ENCODE measurements around the gene ACKR3. TPM values are rescaled to one million over a fixed set of nuclear protein-coding genes. Genes with fewer than 3 reads are reported as not detected.

The ACKR3 gene
- total and polyA plus RNA-seq, 10 of the 15 experiments (the other 5 are each of a cell fraction or from before 2014, with no cell fraction given) = 3.0 to 154 (median 6.4) TPM

- in situ Hi-C loops (cut with MboI) (no loop called here), intact Hi-C loops (cut with micrococcal nuclease; ENCODE audit: unreplicated experiment) (no loop called here)
- WGBS (ENCODE audit: insufficient coverage, insufficient replicate concordance, low lambda C conversion rate, missing lambda C conversion rate) = 42% methylated on average over 9 of the region's 9 CpGs
- no peak overlapping the region for H2AFZ ChIP-seq (ENCODE audit: control insufficient read depth, low read depth, low read length)
- ChIA-PET SMC1A (ENCODE audit: uncharacterized antibody, unreplicated experiment) (interaction anchor here (1.4 kb wide), 1 partner anchor 110 kb away, joined by 3 read pairs; no protein-coding TSS in a partner anchor), RAD21 (ENCODE audit: unreplicated experiment) (no interaction called here), POLR2A (no interaction called here), CTCF (no interaction called here)
- FAIRE-seq (no peak), ATAC-seq (no peak), DNase-seq (ENCODE audit: low read depth, low spot score) (no peak)
- H4K20me1 ChIP-seq (ENCODE audit: control insufficient read depth, insufficient read depth) = no peaks in the 10 kb centered on the region
- peaks cover 0 to 3% of the 10 kb centered on the region in 2 experiments; a peak in 2 of 4 replicates for H3K27me3 ChIP-seq (replicated peaks in 1 of 2; ENCODE audit: control insufficient read depth in 2 of 2, insufficient read depth in 2 of 2, low read length in 1 of 2)
- no peaks in the 10 kb centered on the region for H3K79me2 ChIP-seq (ENCODE audit: control insufficient read depth, insufficient read depth, low read length)
- no peaks in the 10 kb centered on the region for H3K36me3 ChIP-seq (ENCODE audit: control insufficient read depth in 2 of 2, insufficient read depth in 2 of 2, low read length in 1 of 2)
- no peaks in the 10 kb centered on the region for H3K4me1 ChIP-seq (ENCODE audit: control insufficient read depth, insufficient read depth, low read length)
- no peak for TF ChIP-seq KLF5 (IDR thresholded peaks at IDR 0.05; ENCODE audit: partially characterized antibody)
- no peak for TF ChIP-seq MXI1 (IDR thresholded peaks at IDR 0.05; ENCODE audit: low read depth, low read length)
- TF ChIP-seq CTCF (IDR thresholded peaks at IDR 0.05 in 2 of 3, conservative IDR thresholded peaks at IDR 0.05 in 1 of 3; ENCODE audit: control insufficient read depth in 2 of 3, extremely low read depth in 1 of 3, insufficient read depth in 1 of 3, low read depth in 3 of 3, low read length in 3 of 3) = no peak
- TF ChIP-seq LARP7 (IDR thresholded peaks at IDR 0.05) = no peak
- no peak for TF ChIP-seq JUND (IDR thresholded peaks at IDR 0.05; ENCODE audit: low read depth, low read length)
- no peak for TF ChIP-seq SUZ12 (IDR thresholded peaks at IDR 0.05; ENCODE audit: unreplicated experiment)
- TF ChIP-seq HDAC2 (IDR thresholded peaks at IDR 0.05) = no peak
- no peak for TF ChIP-seq SMC3 (IDR thresholded peaks at IDR 0.05; ENCODE audit: borderline replicate concordance, low read length)
- no peak for TF ChIP-seq BACH1 (IDR thresholded peaks at IDR 0.05; ENCODE audit: borderline replicate concordance)
- TF ChIP-seq ATF7 (IDR thresholded peaks at IDR 0.05; ENCODE audit: low read depth) = no peak
- no peak for TF ChIP-seq EED (IDR thresholded peaks at IDR 0.05; ENCODE audit: low read depth)
- TF ChIP-seq BMI1 (IDR thresholded peaks at IDR 0.05; ENCODE audit: borderline replicate concordance) = no peak
- TF ChIP-seq MTA2 (IDR thresholded peaks at IDR 0.05; ENCODE audit: low read depth) = no peak
- no peak for TF ChIP-seq TCF12 (IDR thresholded peaks at IDR 0.05; ENCODE audit: low read depth, low read length)
- TF ChIP-seq TARDBP (IDR thresholded peaks at IDR 0.05; ENCODE audit: borderline replicate concordance) = no peak
- no peak for TF ChIP-seq RAD51 (IDR thresholded peaks at IDR 0.05)
- TF ChIP-seq ESRRA (IDR thresholded peaks at IDR 0.05; ENCODE audit: low read length) = no peak
- TF ChIP-seq NFYA (IDR thresholded peaks at IDR 0.05; ENCODE audit: borderline replicate concordance, low read depth, low read length) = no peak
- BruUV-seq (replicated peaks) = no TSS peak
- H3K4me2 ChIP-seq (ENCODE audit: control insufficient read depth, insufficient read depth) = no peak overlapping the region
- H3K4me3 ChIP-seq = no peak overlapping the region
- H3K9ac ChIP-seq (ENCODE audit: control insufficient read depth, insufficient read depth, low read length) = no peak overlapping the region
- H3K27ac ChIP-seq (ENCODE audit: control insufficient read depth, insufficient read depth) = no peak overlapping the region
- H3K9me3 ChIP-seq (replicated peaks; ENCODE audit: control insufficient read depth, insufficient read depth, low read length) = no peaks in the 10 kb centered on the region
Observed at GRCh38 chr2:236622660-236623059, 53.0 kb downstream of the ACKR3 start.
